ENCODE data around the gene ATP5F1E.
A peak's percentile ranks its signal among the peaks of the same experiment; 100 is the strongest.

Gene ATP5F1E

DNA sequence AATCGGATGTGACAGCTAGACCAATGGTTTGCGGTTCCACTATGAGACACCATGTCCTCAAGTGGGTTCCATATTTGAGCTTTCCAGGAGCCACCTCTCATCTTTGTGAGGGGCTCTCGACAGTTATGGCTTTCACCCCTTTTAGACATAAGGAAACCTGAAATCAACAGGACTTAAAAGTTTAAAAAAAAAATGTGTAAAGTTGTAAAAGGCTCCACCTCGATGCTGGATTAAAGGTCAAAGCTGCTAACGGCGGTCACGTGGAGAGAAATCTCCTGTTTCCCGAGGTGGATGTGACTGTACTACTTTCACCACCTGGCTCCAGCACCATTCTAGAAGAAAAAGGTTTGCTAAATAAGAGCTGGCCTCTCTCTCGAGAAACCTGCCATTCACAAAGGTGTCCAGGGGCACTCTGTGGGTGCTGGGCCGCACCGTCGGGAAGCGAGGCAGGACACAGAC is 542 bp downstream of the ATP5F1E start:
- H3K9me3 ChIP-seq (ENCODE audit: insufficient read depth, low read depth, low read length), result no peaks in the 10 kb centered on the region
- no peak overlapping the region for H3K27ac ChIP-seq (ENCODE audit: low read depth, low read length)
- H2BK12ac ChIP-seq (ENCODE audit: low read length), result peak overlapping the region; percentile 17
- H3K27me3 ChIP-seq (ENCODE audit: insufficient read depth, low read length), result no peaks in the 10 kb centered on the region
- H2BK5ac ChIP-seq (ENCODE audit: low read depth, low read length, poor library complexity), result peak overlapping the region; percentile 91
- H3K4me2 ChIP-seq (ENCODE audit: low read length), result peak overlapping the region; percentile 71
- peak overlapping the region; percentile 98 for H4K8ac ChIP-seq (ENCODE audit: low read depth, low read length)
- peak overlapping the region; percentile 100 for H4K91ac ChIP-seq (ENCODE audit: low read depth, low read length)
- peaks cover 9% of the 10 kb centered on the region for H3K79me2 ChIP-seq (ENCODE audit: control insufficient read depth, insufficient read depth, low read length, poor library complexity)
- WGBS (ENCODE audit: extremely low coverage, insufficient coverage, insufficient read length), result no CpG with 5 or more reads among the region's 13 CpGs
- peak overlapping the region; percentile 91 for H2AK5ac ChIP-seq (ENCODE audit: low read length)
- H3K4ac ChIP-seq (ENCODE audit: low read depth, low read length), result peak overlapping the region; percentile 98
- H3K36me3 ChIP-seq (ENCODE audit: control insufficient read depth in 1 of 2, insufficient read depth in 2 of 2, low read length in 2 of 2), result peaks cover 6 to 22% of the 10 kb centered on the region in 2 experiments
- H3K4me3 ChIP-seq (ENCODE audit: low read depth, low read length), result peak overlapping the region; percentile 92
- peak overlapping the region; percentile 100 for H3K18ac ChIP-seq (ENCODE audit: low read length)
- peak overlapping the region; percentile 97 for H3K9ac ChIP-seq (ENCODE audit: low read length)
- H2AFZ ChIP-seq (ENCODE audit: insufficient read depth, low read length, poor library complexity), result peak overlapping the region; percentile 100
- peak overlapping the region; percentile 98 for H4K12ac ChIP-seq (ENCODE audit: low read depth, low read length)
- H3K14ac ChIP-seq (ENCODE audit: low read length), result peak overlapping the region; percentile 100
- no peak overlapping the region for H3K23ac ChIP-seq (ENCODE audit: low read length)
- H3K4me1 ChIP-seq (ENCODE audit: control insufficient read depth in 1 of 2, insufficient read depth in 2 of 2, low read length in 2 of 2), result peaks cover 4 to 5% of the 10 kb centered on the region in 2 experiments
- peaks cover 6% of the 10 kb centered on the region for H3K79me1 ChIP-seq (ENCODE audit: low read length)
- peak in 1 of 2 donors; percentile 42 for DNase-seq
- H2BK120ac ChIP-seq (ENCODE audit: insufficient read depth, low read length, poor library complexity), result peak overlapping the region; percentile 99

DNA sequence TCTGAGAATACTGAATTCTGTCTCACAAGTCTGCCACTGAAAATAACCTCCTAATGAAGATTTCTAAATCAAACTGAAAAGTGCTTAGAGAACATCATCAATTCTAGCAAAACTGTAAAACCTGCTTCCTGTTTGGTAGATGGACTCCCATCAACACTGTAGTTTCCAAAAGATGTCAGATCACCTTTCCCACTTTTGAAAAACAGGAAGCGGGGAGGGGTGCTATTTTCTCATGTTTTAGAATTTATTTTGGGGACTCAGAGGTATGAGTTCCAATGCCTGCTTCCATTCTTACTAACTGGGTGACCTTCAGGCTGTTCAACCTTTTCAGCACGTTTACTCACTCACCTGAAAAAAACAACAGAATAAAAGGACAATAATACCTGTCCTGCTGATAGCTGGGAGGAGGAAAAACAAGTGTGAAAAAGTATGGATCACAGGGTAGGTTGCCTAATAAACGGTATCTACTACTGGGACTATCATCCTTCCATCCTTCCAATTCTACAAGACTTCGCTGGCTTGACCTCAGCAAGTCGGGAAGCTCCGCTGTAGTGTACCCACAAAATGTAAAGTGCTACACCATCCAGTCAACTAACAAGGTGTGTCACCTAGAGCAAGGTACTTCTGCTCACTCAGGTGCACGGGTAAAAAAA is 1.1 kb downstream of the ATP5F1E start:
- Histone ChIP-seq H4K8ac (ENCODE audit: low read depth, low read length) (peak overlapping the region; percentile 43), H3K9me3 (ENCODE audit: insufficient read depth, low read depth, low read length) (no peaks in the 10 kb centered on the region)
- DNase-seq, result no peak

DNA sequence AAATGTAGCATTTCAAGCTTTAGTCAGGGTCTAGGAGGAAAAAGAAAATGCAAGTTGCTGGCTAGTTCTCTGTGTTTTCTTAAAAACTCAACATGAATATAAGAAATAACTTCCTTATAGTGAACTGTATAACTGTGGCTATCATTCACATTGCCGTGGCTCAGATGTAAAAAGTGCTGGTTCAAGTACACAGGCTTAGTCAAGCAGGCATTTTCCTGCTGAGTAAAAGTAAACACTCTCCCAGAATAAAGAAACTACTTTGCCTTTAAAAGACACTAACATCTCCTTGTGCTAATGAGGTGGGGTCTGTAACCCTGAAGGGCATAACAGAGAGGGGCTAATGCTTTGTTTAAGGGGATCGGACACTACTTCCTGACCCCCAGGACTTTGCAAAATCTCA is 3.3 kb downstream of the ATP5F1E start:
- H3K4ac ChIP-seq (ENCODE audit: low read depth, low read length), result no peak overlapping the region
- no peak overlapping the region for H3K9ac ChIP-seq (ENCODE audit: low read length)
- H3K79me2 ChIP-seq (ENCODE audit: control insufficient read depth, insufficient read depth, low read length, poor library complexity), result peaks cover 9% of the 10 kb centered on the region
- H3K27me3 ChIP-seq (ENCODE audit: insufficient read depth, low read length), result no peaks in the 10 kb centered on the region
- WGBS (ENCODE audit: extremely low coverage, insufficient coverage, insufficient read length), result no CpG with 5 or more reads among the region's 2 CpGs
- no peak overlapping the region for H3K27ac ChIP-seq (ENCODE audit: low read depth, low read length)
- H3K36me3 ChIP-seq (ENCODE audit: control insufficient read depth in 1 of 2, insufficient read depth in 2 of 2, low read length in 2 of 2), result peaks cover 11 to 23% of the 10 kb centered on the region in 2 experiments
- no peak overlapping the region for H4K91ac ChIP-seq (ENCODE audit: low read depth, low read length)
- no peak overlapping the region for H2BK12ac ChIP-seq (ENCODE audit: low read length)
- H2BK120ac ChIP-seq (ENCODE audit: insufficient read depth, low read length, poor library complexity), result no peak overlapping the region
- no peak overlapping the region for H2BK5ac ChIP-seq (ENCODE audit: low read depth, low read length, poor library complexity)
- H2AK5ac ChIP-seq (ENCODE audit: low read length), result no peak overlapping the region
- no peak overlapping the region for H3K14ac ChIP-seq (ENCODE audit: low read length)
- DNase-seq, result no peak
- H3K79me1 ChIP-seq (ENCODE audit: low read length), result peaks cover 6% of the 10 kb centered on the region
- H3K4me2 ChIP-seq (ENCODE audit: low read length), result no peak overlapping the region
- H3K23ac ChIP-seq (ENCODE audit: low read length), result no peak overlapping the region
- H4K8ac ChIP-seq (ENCODE audit: low read depth, low read length), result no peak overlapping the region
- no peak overlapping the region for H4K12ac ChIP-seq (ENCODE audit: low read depth, low read length)
- peaks cover 4 to 5% of the 10 kb centered on the region in 2 experiments for H3K4me1 ChIP-seq (ENCODE audit: control insufficient read depth in 1 of 2, insufficient read depth in 2 of 2, low read length in 2 of 2)
- H3K18ac ChIP-seq (ENCODE audit: low read length), result no peak overlapping the region
- no peak overlapping the region for H2AFZ ChIP-seq (ENCODE audit: insufficient read depth, low read length, poor library complexity)
- H3K4me3 ChIP-seq (ENCODE audit: low read depth, low read length), result no peak overlapping the region
- H3K9me3 ChIP-seq (ENCODE audit: insufficient read depth, low read depth, low read length), result no peaks in the 10 kb centered on the region

More for the DNA sequence above, 1.1 kb downstream of the ATP5F1E start:
- peak overlapping the region; percentile 91 for H2AK5ac ChIP-seq (ENCODE audit: low read length)
- peak overlapping the region; percentile 89 for H3K18ac ChIP-seq (ENCODE audit: low read length)
- H3K4me3 ChIP-seq (ENCODE audit: low read depth, low read length), result peak overlapping the region; percentile 92
- H2BK12ac ChIP-seq (ENCODE audit: low read length), result peak overlapping the region; percentile 17
- no CpG with 5 or more reads among the region's 7 CpGs for WGBS (ENCODE audit: extremely low coverage, insufficient coverage, insufficient read length)
- H3K79me2 ChIP-seq (ENCODE audit: control insufficient read depth, insufficient read depth, low read length, poor library complexity), result peaks cover 9% of the 10 kb centered on the region
- no peak overlapping the region for H4K91ac ChIP-seq (ENCODE audit: low read depth, low read length)
- H2BK5ac ChIP-seq (ENCODE audit: low read depth, low read length, poor library complexity), result peak overlapping the region; percentile 37
- H2AFZ ChIP-seq (ENCODE audit: insufficient read depth, low read length, poor library complexity), result no peak overlapping the region
- no peak overlapping the region for H2BK120ac ChIP-seq (ENCODE audit: insufficient read depth, low read length, poor library complexity)
- H3K79me1 ChIP-seq (ENCODE audit: low read length), result peaks cover 6% of the 10 kb centered on the region
- H3K4me1 ChIP-seq (ENCODE audit: control insufficient read depth in 1 of 2, insufficient read depth in 2 of 2, low read length in 2 of 2), result peaks cover 4 to 5% of the 10 kb centered on the region in 2 experiments
- H3K14ac ChIP-seq (ENCODE audit: low read length), result peak overlapping the region; percentile 25
- peak overlapping the region; percentile 55 for H3K9ac ChIP-seq (ENCODE audit: low read length)
- no peak overlapping the region for H4K12ac ChIP-seq (ENCODE audit: low read depth, low read length)
- peak overlapping the region; percentile 70 for H3K23ac ChIP-seq (ENCODE audit: low read length)
- H3K4ac ChIP-seq (ENCODE audit: low read depth, low read length), result peak overlapping the region; percentile 98
- peaks cover 6 to 19% of the 10 kb centered on the region in 2 experiments for H3K36me3 ChIP-seq (ENCODE audit: control insufficient read depth in 1 of 2, insufficient read depth in 2 of 2, low read length in 2 of 2)
- H3K4me2 ChIP-seq (ENCODE audit: low read length), result peak overlapping the region; percentile 71
- no peaks in the 10 kb centered on the region for H3K27me3 ChIP-seq (ENCODE audit: insufficient read depth, low read length)
- H3K27ac ChIP-seq (ENCODE audit: low read depth, low read length), result no peak overlapping the region

DNA sequence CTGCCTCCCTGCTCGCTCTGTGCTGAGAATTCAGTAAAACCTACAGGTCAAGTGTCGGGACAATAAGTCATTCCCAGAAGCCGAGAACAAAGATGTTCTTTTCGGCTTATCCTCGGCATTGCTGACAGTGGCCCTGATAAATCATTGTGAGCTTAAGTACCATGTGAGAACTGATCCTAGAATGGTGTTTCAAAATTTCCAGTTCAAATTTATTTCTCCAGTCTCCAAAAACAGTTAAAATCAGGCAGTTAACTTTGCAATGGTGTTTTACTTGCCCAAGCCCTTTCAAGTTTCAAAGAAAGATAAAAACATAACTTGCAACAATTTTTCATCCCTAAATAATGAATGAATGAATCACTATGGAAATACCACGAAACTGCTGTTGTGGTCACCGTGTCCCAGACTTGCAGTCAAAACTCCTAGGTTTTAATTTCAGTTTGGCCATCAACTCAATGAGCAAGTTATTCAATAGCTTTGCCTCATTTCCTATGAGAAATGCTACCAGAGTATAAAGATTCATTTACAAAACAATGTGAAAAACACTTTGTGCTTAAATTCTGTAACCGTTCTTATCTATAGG is 4.3 kb downstream of the ATP5F1E start:
- Histone ChIP-seq H3K36me3 (ENCODE audit: control insufficient read depth in 1 of 2, insufficient read depth in 2 of 2, low read length in 2 of 2) (peaks cover 16 to 30% of the 10 kb centered on the region in 2 experiments), H3K27ac (ENCODE audit: low read depth, low read length) (no peak overlapping the region), H3K4me2 (ENCODE audit: low read length) (no peak overlapping the region), H3K4me3 (ENCODE audit: low read depth, low read length) (no peak overlapping the region), H3K27me3 (ENCODE audit: insufficient read depth, low read length) (no peaks in the 10 kb centered on the region), H3K4ac (ENCODE audit: low read depth, low read length) (no peak overlapping the region), H4K12ac (ENCODE audit: low read depth, low read length) (no peak overlapping the region), H3K18ac (ENCODE audit: low read length) (no peak overlapping the region), H3K9ac (ENCODE audit: low read length) (no peak overlapping the region), H3K9me3 (ENCODE audit: insufficient read depth, low read depth, low read length) (peaks cover 2% of the 10 kb centered on the region), H3K14ac (ENCODE audit: low read length) (no peak overlapping the region), H3K23ac (ENCODE audit: low read length) (no peak overlapping the region), H2BK5ac (ENCODE audit: low read depth, low read length, poor library complexity) (no peak overlapping the region), H3K79me2 (ENCODE audit: control insufficient read depth, insufficient read depth, low read length, poor library complexity) (peaks cover 9% of the 10 kb centered on the region), H3K79me1 (ENCODE audit: low read length) (peaks cover 6% of the 10 kb centered on the region), H4K91ac (ENCODE audit: low read depth, low read length) (no peak overlapping the region), H4K8ac (ENCODE audit: low read depth, low read length) (no peak overlapping the region), H2AK5ac (ENCODE audit: low read length) (no peak overlapping the region), H2BK12ac (ENCODE audit: low read length) (no peak overlapping the region), H3K4me1 (ENCODE audit: control insufficient read depth in 1 of 2, insufficient read depth in 2 of 2, low read length in 2 of 2) (peaks cover 4 to 5% of the 10 kb centered on the region in 2 experiments), H2BK120ac (ENCODE audit: insufficient read depth, low read length, poor library complexity) (no peak overlapping the region), H2AFZ (ENCODE audit: insufficient read depth, low read length, poor library complexity) (no peak overlapping the region)
- no CpG with 5 or more reads among the region's 8 CpGs for WGBS (ENCODE audit: extremely low coverage, insufficient coverage, insufficient read length)
- DNase-seq, result no peak
